ENCODE measurements around the gene C6orf132. TPM values are rescaled to one million over a fixed set of nuclear protein-coding genes. Genes with fewer than 3 reads are reported as not detected.

Gene C6orf132
- total and polyA plus RNA-seq, 2 of the 4 experiments (the other 2 are of a cell fraction) = 0.72 to 1.7 TPM

- intact Hi-C loops (cut with micrococcal nuclease) (no loop called here), dilution Hi-C loops (cut with HindIII; ENCODE audit: low sequenced_read_pairs, unreplicated experiment) (no loop called here), in situ Hi-C loops (cut with MboI; ENCODE audit: low sequenced_read_pairs) (no loop called here)
- no peak overlapping the region for H4K8ac ChIP-seq (ENCODE audit: low read depth in 2 of 2, low read length in 2 of 2)
- BruUV-seq (replicated peaks) = no TSS peak
- peaks cover 12% of the 10 kb centered on the region for H3K27me3 ChIP-seq (ENCODE audit: control insufficient read depth, insufficient read depth, low read length)
- TF ChIP-seq MAZ (IDR thresholded peaks at IDR 0.05; ENCODE audit: borderline replicate concordance, low read depth, low read length) = no peak
- TF ChIP-seq RAD21 (IDR thresholded peaks at IDR 0.05; ENCODE audit: low read length) = no peak
- no peak for TF ChIP-seq ELK1 (IDR thresholded peaks at IDR 0.05; ENCODE audit: borderline replicate concordance, low read depth, low read length)
- TF ChIP-seq POLR2A (IDR thresholded peaks at IDR 0.05; ENCODE audit: low read depth, low read length) = no peak
- no peak for TF ChIP-seq NFE2L2 (IDR thresholded peaks at IDR 0.05; ENCODE audit: low read depth, low read length)
- no peak for TF ChIP-seq RFX5 (IDR thresholded peaks at IDR 0.05; ENCODE audit: low read depth, low read length)
- no peak for TF ChIP-seq BHLHE40 (IDR thresholded peaks at IDR 0.05; ENCODE audit: low read depth, low read length)
- no peak for TF ChIP-seq FOS (IDR thresholded peaks at IDR 0.05; ENCODE audit: low read depth, low read length)
- no peak for TF ChIP-seq MAFK (IDR thresholded peaks at IDR 0.05; ENCODE audit: low read depth, low read length)
- no peak for TF ChIP-seq RCOR1 (IDR thresholded peaks at IDR 0.05; ENCODE audit: insufficient replicate concordance, low read length)
- TF ChIP-seq CHD1 (IDR thresholded peaks at IDR 0.05; ENCODE audit: low read depth, low read length) = no peak
- no peak for TF ChIP-seq CEBPB (IDR thresholded peaks at IDR 0.05; ENCODE audit: low read depth, low read length)
- TF ChIP-seq MXI1 (IDR thresholded peaks at IDR 0.05; ENCODE audit: borderline replicate concordance, low read depth, low read length) = no peak
- TF ChIP-seq CTCF (conservative IDR thresholded peaks at IDR 0.05; ENCODE audit: low read depth, low read length) = no peak
- TF ChIP-seq SMC3 (IDR thresholded peaks at IDR 0.05; ENCODE audit: low read depth, low read length) = no peak
- H3K56ac ChIP-seq (ENCODE audit: extremely low read depth, insufficient read depth, low read length) = no peak overlapping the region
- no peak overlapping the region for H4K5ac ChIP-seq (ENCODE audit: low read depth, low read length)
- H3K9me1 ChIP-seq (ENCODE audit: insufficient read depth, low read length) = no peaks in the 10 kb centered on the region
- H3K4me1 ChIP-seq (ENCODE audit: control insufficient read depth, insufficient read depth, low read length) = peaks cover 3% of the 10 kb centered on the region; the same call in 1 of the 2 replicates
- H2BK15ac ChIP-seq (ENCODE audit: low read depth, low read length) = no peak overlapping the region
- H3K9ac ChIP-seq (ENCODE audit: low read depth, low read length) = no peak overlapping the region
- POLR2A ChIA-PET (ENCODE audit: unreplicated experiment) = no interaction called here
- H4K20me1 ChIP-seq (ENCODE audit: insufficient read depth, low read length) = no peaks in the 10 kb centered on the region
- no CpG with 5 or more reads among the region's 2 CpGs for WGBS, 2 experiments (ENCODE audit: extremely low coverage in 2 of 2, insufficient read length in 1 of 2)
- H3K14ac ChIP-seq (replicated peaks; ENCODE audit: low read depth, low read length) = no peak overlapping the region
- no peak overlapping the region for H2AK5ac ChIP-seq (ENCODE audit: low read depth, low read length)
- no peak overlapping the region for H2BK120ac ChIP-seq (ENCODE audit: low read depth, low read length)
- H4K91ac ChIP-seq (ENCODE audit: insufficient read depth, low read depth, low read length) = no peak overlapping the region
- H2AFZ ChIP-seq (replicated peaks; ENCODE audit: low read length, poor library complexity) = no peak overlapping the region
- no peak overlapping the region for H3K4me2 ChIP-seq (ENCODE audit: low read depth, low read length)
- DNase-seq (no peak), ATAC-seq (ENCODE audit: low read depth) (no peak)
- H2BK20ac ChIP-seq (ENCODE audit: low read depth, low read length) = no peak overlapping the region
- H3K4ac ChIP-seq (ENCODE audit: low read depth, low read length) = no peak overlapping the region
- no peak overlapping the region for H2AK9ac ChIP-seq (replicated peaks; ENCODE audit: low read depth, low read length, poor library complexity)
- H3K79me1 ChIP-seq (ENCODE audit: low read depth in 1 of 2, low read length in 2 of 2) = no peaks in the 10 kb centered on the region
- H3K18ac ChIP-seq (ENCODE audit: low read depth, low read length) = no peak overlapping the region
- no peak overlapping the region for H2BK5ac ChIP-seq (ENCODE audit: low read depth, low read length, poor library complexity, severe bottlenecking)
- H3K23ac ChIP-seq (ENCODE audit: low read depth, low read length) = no peak overlapping the region
- no peaks in the 10 kb centered on the region for H3K36me3 ChIP-seq (ENCODE audit: control insufficient read depth, insufficient read depth, low read length)
- H3K4me3 ChIP-seq (ENCODE audit: insufficient read depth, low read depth, low read length) = no peak overlapping the region
- H3K9me3 ChIP-seq (ENCODE audit: control insufficient read depth, insufficient read depth, low read length) = no peaks in the 10 kb centered on the region
- no peak overlapping the region for H3K27ac ChIP-seq (ENCODE audit: insufficient read depth, low read length)
- CTCF ChIA-PET = no interaction called here
Measured at GRCh38 chr6:42158631-42159030, 16.2 kb upstream of the C6orf132 start.

Measured in IMR-90 (cell line).